HG02571 (cell line): ENCODE measurements around the gene CCNY.

Source experiments
- ATAC-seq: cut with Tn5 transposase; IDR thresholded peaks from one replicate; pipeline ENCODE4 v1.9.1; 2021; ENCODE audit warnings: mild to moderate bottlenecking, moderate library complexity; ENCODE audit not compliant: unreplicated experiment

CCNY gene

GRCh38 chr10:35545878-35546590, 209.7 kb downstream of the CCNY start:
- ATAC-seq = no peak

- ATAC-seq = no peak
These were observed 210.5 kb downstream of the CCNY start for GRCh38 chr10:35546824-35547225.

DNA sequence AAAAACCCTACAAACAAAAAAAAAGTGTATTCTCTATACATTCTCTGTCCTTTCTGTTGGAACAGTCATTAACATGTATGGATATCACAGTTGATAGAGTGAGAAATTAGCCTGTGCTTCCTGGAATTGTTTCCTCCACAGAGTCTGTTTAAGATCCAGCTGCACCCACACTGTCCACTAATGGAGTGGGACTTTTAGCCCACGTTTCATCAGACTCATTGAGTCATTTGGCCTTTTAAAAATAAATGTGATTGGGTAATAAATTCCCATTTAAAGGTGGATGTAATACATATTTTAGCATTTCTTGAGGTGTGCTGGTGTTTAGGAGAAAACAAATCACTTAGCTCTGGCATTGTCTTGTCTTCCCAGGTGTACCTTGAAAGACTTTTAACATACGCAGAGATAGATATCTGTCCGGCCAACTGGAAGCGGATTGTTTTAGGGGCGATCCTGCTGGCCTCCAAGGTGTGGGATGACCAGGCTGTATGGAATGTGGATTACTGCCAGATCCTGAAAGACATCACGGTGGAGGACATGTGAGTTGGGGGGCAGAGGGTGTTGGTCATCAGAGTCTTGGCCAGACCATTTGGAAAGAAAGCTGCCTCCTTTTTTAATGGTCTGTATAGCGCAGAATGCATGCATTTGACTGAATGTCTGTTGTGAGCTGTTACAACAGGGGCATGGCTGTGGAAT, 216.5 kb downstream of the CCNY start:
- ATAC-seq = no peak

DNA sequence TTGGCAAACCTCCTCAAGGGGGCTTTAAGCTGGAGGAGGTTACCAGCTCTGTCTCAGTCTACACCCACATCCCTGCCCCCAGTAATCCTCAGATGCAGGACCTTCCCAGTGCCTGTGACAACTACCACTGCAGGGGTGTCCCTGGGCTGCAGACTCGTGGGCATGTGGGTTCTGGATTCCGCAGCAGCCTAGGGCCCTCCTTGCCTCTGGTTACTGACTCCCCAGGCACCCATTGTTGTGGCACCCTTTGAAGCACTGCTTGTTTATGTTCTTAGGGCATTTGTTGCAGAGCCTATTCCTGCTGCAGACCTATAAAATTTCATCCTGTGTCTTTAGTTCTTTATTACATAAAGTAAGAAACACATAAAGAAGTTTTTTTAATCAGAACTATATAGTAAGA, 217.7 kb downstream of the CCNY start:
- no peak for ATAC-seq

GRCh38 chr10:35554461-35555056, 218.2 kb downstream of the CCNY start:
- no peak for ATAC-seq

GRCh38 chr10:35555962-35556930, 219.9 kb downstream of the CCNY start:
- no peak for ATAC-seq

- ATAC-seq = no peak
These were observed 222.0 kb downstream of the CCNY start for GRCh38 chr10:35558276-35558675.

- no peak for ATAC-seq
These were observed 223.1 kb downstream of the CCNY start for GRCh38 chr10:35559416-35559815.

- ATAC-seq = no peak
These were observed 225.4 kb downstream of the CCNY start for GRCh38 chr10:35561715-35562114.

- no peak for ATAC-seq
These were observed 226.1 kb downstream of the CCNY start for GRCh38 chr10:35562427-35562826.

GRCh38 chr10:35563261-35563891, 227.1 kb downstream of the CCNY start:
- no peak for ATAC-seq

- no peak for ATAC-seq
These were observed 228.1 kb downstream of the CCNY start for GRCh38 chr10:35564341-35564968.

GRCh38 chr10:35565602-35566081, 229.3 kb downstream of the CCNY start:
- ATAC-seq = no peak

- ATAC-seq = no peak
These were observed 231.6 kb downstream of the CCNY start for GRCh38 chr10:35567951-35568350.

GRCh38 chr10:35568483-35569015, 232.2 kb downstream of the CCNY start:
- ATAC-seq = no peak

DNA sequence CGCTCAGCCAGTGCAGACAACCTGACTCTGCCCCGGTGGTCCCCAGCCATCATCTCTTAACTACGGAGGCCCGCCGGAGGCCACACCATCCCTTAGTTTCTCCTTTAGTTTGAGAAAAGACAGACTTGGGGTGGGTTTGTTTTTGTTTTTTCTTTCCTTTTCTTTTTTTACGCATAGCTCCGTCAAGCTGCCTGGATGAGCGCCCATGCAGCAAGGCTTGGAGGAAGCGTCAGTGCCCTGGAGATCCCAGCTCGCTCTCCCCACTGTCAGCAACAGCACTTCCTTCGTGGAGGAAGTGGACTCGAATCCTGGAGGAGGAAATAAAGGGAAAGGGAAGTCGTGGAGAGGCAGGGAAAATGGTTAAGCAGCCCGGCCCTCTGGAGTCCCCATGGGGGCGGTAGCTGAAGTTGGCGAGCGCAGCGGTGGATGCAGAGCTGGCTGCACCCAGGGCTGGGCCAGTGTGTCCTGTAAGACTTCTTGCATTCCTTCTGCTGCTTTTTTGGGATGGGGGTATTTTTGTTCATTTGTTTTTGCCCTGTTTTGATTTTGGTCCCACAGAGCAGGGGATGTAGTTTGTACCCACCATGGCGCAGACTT, 232.9 kb downstream of the CCNY start:
- no peak for ATAC-seq

DNA sequence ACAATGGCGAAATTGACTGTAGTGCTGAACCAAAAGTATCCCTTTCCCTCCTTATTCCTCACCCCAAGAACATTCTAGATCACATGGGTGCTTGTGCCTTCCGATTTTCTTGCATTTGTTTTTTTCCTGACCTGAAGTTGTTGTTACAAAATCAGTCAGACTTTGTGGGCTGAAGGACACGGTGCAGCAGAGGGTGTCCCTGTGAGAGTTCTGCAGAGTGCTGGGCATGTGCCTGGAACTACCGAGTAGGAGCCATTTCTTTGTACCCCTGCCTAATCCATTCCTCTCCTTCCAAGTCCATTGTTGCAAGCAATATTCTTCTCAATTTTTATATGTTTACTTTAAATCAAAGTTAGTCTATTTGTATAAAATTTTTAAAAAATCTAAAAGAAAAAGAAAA, 233.5 kb downstream of the CCNY start:
- no peak for ATAC-seq

GRCh38 chr10:35570397-35570796, 234.1 kb downstream of the CCNY start:
- ATAC-seq = no peak

DNA sequence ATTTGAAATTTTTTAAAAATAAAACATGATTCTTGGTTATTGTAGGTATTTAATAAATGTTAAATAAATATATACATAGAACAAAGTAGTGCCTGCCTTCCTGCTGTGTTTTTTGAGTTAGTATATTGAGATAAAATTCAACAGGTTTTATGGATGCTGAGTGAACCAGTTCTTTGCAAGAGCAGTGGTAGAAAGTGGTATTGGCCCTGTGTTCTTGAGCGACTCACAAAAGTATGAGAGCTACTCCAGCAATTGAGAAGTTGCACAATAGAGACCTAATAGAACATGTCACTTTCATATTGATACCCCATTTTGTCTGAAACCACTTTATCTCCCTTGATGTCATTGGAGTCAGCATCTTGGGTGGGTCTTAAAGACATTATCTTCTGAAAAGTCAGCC, 236.3 kb downstream of the CCNY start:
- no peak for ATAC-seq
